Transverse colon (tissue), 4 donors: ENCODE results near the gene KCND2.

Experiments used
- CTCF ChIP-seq, 5 experiments: fragments of 200-600 bp in 3 of 5; fragments of 450-650 bp in 2 of 5; sonication (generic) in 3 of 5; IDR thresholded peaks; 1 replicate in 2 of 5; 2 replicates in 3 of 5; pipeline ENCODE4 v1.5.1; 2016 to 2017; ENCODE audit warnings: antibody characterized with exemption in 5 of 5, inconsistent platforms in 3 of 5, mild to moderate bottlenecking in 2 of 5, moderate library complexity in 1 of 5
- POLR2A ChIP-seq: fragments of 450-650 bp; IDR thresholded peaks from one replicate; pipeline ENCODE4 v1.6.1; 2016; ENCODE audit warnings: antibody characterized with exemption, mild to moderate bottlenecking, moderate library complexity
- POLR2AphosphoS5 ChIP-seq, 3 donors: sonication (generic); formaldehyde crosslinking; IDR thresholded peaks; one replicate each; pipeline ENCODE4 v1.6.1; 2016; ENCODE audit warnings: antibody characterized with exemption in 3 of 3

- TF ChIP-seq POLR2A (no peak), CTCF (IDR thresholded peaks at IDR 0.05) (no peak), POLR2AphosphoS5 (IDR thresholded peaks at IDR 0.05) (no peak)
These were observed 168.9 kb downstream of the KCND2 start for GRCh38 chr7:120441850-120442249.
